Breast epithelium (tissue), 3 donors: ENCODE measurements around the gene GSPT1.

Experiments used
- POLR2A ChIP-seq: fragments of 450-650 bp; IDR thresholded peaks from one replicate; pipeline ENCODE4 v1.6.1; 2016; ENCODE audit warnings: antibody characterized with exemption, mild to moderate bottlenecking, moderate library complexity
- TF ChIP-seq, protein P1 (sequence below), 3 donors: fragments of 450-650 bp; IDR thresholded peaks; one replicate each; pipeline ENCODE4 v1.5.1; 2016 to 2017; ENCODE audit warnings: antibody characterized with exemption in 3 of 3, mild to moderate bottlenecking in 3 of 3, moderate library complexity in 3 of 3

DNA sequence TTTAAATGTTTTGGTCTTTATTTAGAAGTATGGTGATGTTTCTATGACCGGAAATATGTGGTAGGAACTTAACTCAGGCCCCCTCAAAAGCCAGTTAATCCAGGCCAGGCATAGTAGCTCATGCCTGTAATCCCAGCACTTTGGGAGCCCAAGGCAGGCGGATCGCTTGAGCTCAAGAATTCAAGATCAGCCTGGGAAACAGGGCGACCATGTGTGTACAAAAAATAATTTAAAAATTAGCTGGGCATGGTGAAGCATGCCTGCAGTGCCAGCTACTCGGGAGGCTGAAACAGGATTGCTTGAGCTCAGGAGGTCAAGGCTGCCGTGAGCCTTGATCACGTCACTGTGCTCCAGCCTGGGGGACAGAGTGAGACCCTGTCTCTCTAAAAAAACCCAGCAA is 74.7 kb downstream of the GSPT1 start:
- TF ChIP-seq, protein P1, sequence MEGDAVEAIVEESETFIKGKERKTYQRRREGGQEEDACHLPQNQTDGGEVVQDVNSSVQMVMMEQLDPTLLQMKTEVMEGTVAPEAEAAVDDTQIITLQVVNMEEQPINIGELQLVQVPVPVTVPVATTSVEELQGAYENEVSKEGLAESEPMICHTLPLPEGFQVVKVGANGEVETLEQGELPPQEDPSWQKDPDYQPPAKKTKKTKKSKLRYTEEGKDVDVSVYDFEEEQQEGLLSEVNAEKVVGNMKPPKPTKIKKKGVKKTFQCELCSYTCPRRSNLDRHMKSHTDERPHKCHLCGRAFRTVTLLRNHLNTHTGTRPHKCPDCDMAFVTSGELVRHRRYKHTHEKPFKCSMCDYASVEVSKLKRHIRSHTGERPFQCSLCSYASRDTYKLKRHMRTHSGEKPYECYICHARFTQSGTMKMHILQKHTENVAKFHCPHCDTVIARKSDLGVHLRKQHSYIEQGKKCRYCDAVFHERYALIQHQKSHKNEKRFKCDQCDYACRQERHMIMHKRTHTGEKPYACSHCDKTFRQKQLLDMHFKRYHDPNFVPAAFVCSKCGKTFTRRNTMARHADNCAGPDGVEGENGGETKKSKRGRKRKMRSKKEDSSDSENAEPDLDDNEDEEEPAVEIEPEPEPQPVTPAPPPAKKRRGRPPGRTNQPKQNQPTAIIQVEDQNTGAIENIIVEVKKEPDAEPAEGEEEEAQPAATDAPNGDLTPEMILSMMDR (IDR thresholded peaks at IDR 0.05): no peak
- no peak for TF ChIP-seq POLR2A
